Right atrium auricular region (tissue), 2 donors: ENCODE data around the gene DCC. TPM values are rescaled to one million over a fixed set of nuclear protein-coding genes. Genes with fewer than 3 reads are reported as not detected.

Experiments used
- DNase-seq: peaks from one replicate; pipeline ENCODE4 v3.0.0-alpha.2; 2019; ENCODE audit warnings: low spot score
- H3K27ac ChIP-seq, 2 donors: fragments of 200-600 bp; sonication (generic); 1 replicate in 1 of 2; 2 replicates in 1 of 2; pipeline ENCODE4 v1.5.1; 2016 to 2019
- H3K27me3 ChIP-seq, 2 donors: fragments of 200-600 bp; sonication (generic); one replicate each; pipeline versions ENCODE4 v1.5.1 to v1.6.0; 2017 to 2019
- H3K36me3 ChIP-seq: fragments of 200-600 bp; sonication (generic); one replicate; pipeline ENCODE4 v1.5.1; 2016
- H3K4me1 ChIP-seq, 2 donors: fragments of 200-600 bp; sonication (generic); one replicate each; pipeline versions ENCODE4 v1.5.1 to v1.6.0; 2017 to 2019
- H3K4me3 ChIP-seq, 2 donors: fragments of 200-600 bp; sonication (generic); 1 replicate in 1 of 2; 2 replicates in 1 of 2; pipeline ENCODE4 v1.5.1; 2017 to 2019; ENCODE audit warnings: mild to moderate bottlenecking in 1 of 2, moderate library complexity in 1 of 2
- H3K9me3 ChIP-seq, 2 donors: fragments of 200-600 bp; sonication (generic); one replicate each; pipeline ENCODE4 v1.5.1; 2019
- CTCF ChIP-seq, 2 donors: fragments of 200-600 bp; sonication (generic); IDR thresholded peaks; one replicate each; pipeline ENCODE4 v1.5.1; 2019; ENCODE audit warnings: antibody characterized with exemption in 2 of 2
- total RNA-seq, 2 donors: library from RNA; depleted of rRNA; stranded (reverse); fragments of >200 nt; gene quantifications; one replicate each; pipeline ENCODE4 v1.1.0, GENCODE V29; 2016

The DCC gene
- total RNA-seq, 2 donors from 2014 or later, result not detected

- TF ChIP-seq CTCF (IDR thresholded peaks at IDR 0.05), result no peak
These were observed 510.1 kb downstream of the DCC start for GRCh38 chr18:52850031-52850560.

GRCh38 chr18:52861558-52861957 lies 521.6 kb downstream of the DCC start:
- TF ChIP-seq CTCF (IDR thresholded peaks at IDR 0.05), result no peak

More at GRCh38 chr18:52850031-52850560, 510.1 kb downstream of the DCC start:
- Histone ChIP-seq H3K4me3 (no peak overlapping the region), H3K27ac (no peak overlapping the region), H3K4me1 (no peaks in the 10 kb centered on the region), H3K27me3 (no peaks in the 10 kb centered on the region), H3K9me3 (no peaks in the 10 kb centered on the region), H3K36me3 (no peaks in the 10 kb centered on the region)
- no peak for DNase-seq

GRCh38 chr18:52869349-52869923 lies 529.4 kb downstream of the DCC start:
- H3K36me3 ChIP-seq, result no peaks in the 10 kb centered on the region
- TF ChIP-seq CTCF (IDR thresholded peaks at IDR 0.05), result no peak
- no peaks in the 10 kb centered on the region for H3K27me3 ChIP-seq
- H3K27ac ChIP-seq, result no peak overlapping the region
- no peaks in the 10 kb centered on the region for H3K9me3 ChIP-seq
- no peak for DNase-seq
- H3K4me1 ChIP-seq, result no peaks in the 10 kb centered on the region
- no peak overlapping the region for H3K4me3 ChIP-seq

More at GRCh38 chr18:52861558-52861957, 521.6 kb downstream of the DCC start:
- H3K27ac ChIP-seq, result no peak overlapping the region
- no peaks in the 10 kb centered on the region for H3K36me3 ChIP-seq
- no peaks in the 10 kb centered on the region for H3K4me1 ChIP-seq
- H3K4me3 ChIP-seq, result no peak overlapping the region
- no peaks in the 10 kb centered on the region for H3K9me3 ChIP-seq
- DNase-seq, result no peak
- no peaks in the 10 kb centered on the region for H3K27me3 ChIP-seq

GRCh38 chr18:52869942-52870907 lies 530.2 kb downstream of the DCC start:
- DNase-seq, result no peak
- Histone ChIP-seq H3K36me3 (no peaks in the 10 kb centered on the region), H3K27ac (no peak overlapping the region), H3K9me3 (no peaks in the 10 kb centered on the region), H3K27me3 (no peaks in the 10 kb centered on the region), H3K4me1 (no peaks in the 10 kb centered on the region), H3K4me3 (no peak overlapping the region)
- no peak for TF ChIP-seq CTCF (IDR thresholded peaks at IDR 0.05)

GRCh38 chr18:52874774-52875173 lies 534.8 kb downstream of the DCC start:
- TF ChIP-seq CTCF (IDR thresholded peaks at IDR 0.05), result no peak
- Histone ChIP-seq H3K36me3 (no peaks in the 10 kb centered on the region), H3K27me3 (no peaks in the 10 kb centered on the region), H3K4me1 (no peaks in the 10 kb centered on the region), H3K4me3 (no peak overlapping the region), H3K27ac (no peak overlapping the region), H3K9me3 (no peaks in the 10 kb centered on the region)
- no peak for DNase-seq
